NOMO-1 treated with dmso at 0.1 percent for 144 hours (cell line): ENCODE data around the gene MRI1.
"Not testable (repeated sequence)": the region's sequence is repeated elsewhere in the genome, so short reads cannot be mapped to it uniquely, and the experiment has no call there.

ENCODE experiments used
- DNase-seq: peaks from one replicate; lab custom pipeline; 2025; ENCODE audit not compliant: unreplicated experiment; lab: John Stamatoyannopoulos, UW

MRI1 gene

DNA sequence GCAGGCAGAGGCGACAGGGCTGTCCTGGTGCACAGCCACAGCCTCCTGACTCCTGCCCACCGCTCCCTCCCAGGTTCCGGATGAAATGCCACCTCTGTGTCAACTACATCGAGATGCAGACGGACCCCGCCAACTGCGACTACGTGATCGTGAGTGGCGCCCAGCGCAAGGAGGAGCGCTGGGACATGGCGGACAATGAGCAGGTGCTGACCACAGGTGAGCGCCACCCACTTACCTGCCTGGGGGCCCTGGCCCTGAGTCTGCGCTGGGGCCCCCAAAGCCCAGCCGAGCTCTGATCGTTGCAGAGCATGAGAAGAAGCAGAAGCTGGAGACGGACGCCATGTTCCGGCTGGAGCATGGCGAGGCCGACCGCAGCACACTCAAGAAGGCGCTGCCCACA is 5.5 kb upstream of the MRI1 start:
- DNase-seq = no peak

DNA sequence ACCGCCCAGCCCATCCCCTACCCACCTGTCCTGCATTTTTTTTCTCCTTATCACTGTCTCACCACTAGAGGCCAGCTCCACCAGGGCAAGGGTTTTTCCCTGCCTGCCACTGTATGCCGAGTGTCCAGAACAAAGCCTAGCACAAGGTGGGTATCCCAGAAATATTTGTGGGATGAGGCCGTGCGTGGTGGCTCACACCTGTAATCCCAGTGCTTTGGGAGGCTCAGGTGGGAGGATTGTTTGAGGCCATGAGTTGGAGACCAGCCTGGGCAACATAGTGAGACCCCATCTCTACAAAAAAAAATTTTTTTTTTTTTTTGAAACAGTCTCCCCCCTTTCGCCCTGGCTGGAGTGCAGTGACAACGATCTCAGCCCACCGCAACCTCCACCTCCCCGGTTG is 2.9 kb upstream of the MRI1 start:
- no peak for DNase-seq

DNA sequence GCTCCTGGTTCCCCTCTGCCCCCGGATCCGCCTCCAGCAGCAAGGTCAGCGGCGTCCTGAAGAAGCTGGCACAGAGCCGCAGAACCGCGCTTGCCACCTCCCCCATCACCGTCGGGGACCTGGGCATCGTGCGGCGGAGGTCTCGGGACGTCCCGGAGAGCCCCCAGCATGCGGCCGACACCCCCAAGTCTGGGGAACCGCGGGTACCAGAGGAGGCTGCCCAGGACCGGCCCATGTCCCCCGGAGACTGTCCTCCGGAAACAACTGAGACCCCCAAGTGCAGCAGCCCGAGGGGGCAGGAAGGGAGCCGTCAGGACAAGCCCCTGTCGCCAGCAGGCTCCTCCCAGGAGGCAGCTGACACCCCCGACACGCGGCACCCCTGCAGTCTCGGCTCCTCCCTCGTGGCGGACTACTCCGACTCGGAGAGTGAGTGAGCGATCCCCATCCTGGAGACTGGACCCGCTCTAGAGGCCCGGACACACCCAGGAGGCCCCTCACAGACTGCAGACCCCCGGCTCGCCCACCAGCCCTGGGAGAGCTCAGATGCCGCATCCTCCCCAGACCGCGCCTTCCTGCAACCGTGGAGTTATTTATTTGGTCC is 1.6 kb upstream of the MRI1 start:
- no peak for DNase-seq

DNA sequence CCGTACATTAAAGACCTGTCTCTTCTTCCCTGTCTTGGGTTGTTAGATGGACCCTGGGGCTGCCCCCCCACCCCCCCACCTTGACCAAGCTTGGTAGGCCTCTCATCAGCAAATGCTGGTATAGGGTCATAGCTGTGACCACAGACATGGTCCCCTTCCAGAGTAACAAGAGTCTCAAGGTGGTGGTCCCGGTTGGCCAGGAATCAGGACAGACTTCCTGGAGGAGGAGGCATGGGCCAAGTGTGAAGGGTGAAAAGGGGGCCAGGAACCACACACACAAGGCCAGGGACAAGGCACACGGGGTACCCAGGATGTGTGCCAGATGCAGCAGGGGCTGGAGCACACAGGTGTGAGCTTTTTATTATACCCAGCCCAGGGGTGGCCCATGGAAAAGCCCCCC is 1.1 kb upstream of the MRI1 start:
- no peak for DNase-seq

DNA sequence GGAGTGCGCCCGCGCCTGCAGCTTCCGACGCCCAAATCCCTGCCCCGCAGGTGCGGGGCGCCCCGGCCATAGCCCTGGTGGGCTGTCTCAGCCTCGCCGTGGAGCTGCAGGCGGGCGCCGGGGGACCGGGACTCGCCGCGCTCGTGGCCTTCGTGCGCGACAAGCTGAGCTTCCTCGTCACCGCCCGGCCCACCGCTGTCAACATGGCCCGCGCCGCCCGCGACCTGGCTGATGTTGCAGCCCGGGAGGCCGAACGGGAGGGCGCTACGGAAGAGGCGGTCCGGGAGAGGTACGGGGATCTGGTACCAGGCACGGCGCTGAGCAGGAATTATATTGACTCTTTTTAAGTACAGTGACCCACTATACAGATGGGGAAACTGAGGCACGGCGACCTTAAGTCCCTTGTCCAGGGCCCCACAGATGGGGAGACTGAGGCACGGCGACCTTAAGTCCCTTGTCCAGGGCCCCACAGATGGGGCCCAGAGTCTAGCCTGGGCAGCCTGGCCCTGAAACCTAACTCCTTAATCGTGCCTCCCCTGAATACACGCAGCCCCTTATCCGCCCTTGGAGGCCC is 586 bp downstream of the MRI1 start:
- no peak for DNase-seq

DNA sequence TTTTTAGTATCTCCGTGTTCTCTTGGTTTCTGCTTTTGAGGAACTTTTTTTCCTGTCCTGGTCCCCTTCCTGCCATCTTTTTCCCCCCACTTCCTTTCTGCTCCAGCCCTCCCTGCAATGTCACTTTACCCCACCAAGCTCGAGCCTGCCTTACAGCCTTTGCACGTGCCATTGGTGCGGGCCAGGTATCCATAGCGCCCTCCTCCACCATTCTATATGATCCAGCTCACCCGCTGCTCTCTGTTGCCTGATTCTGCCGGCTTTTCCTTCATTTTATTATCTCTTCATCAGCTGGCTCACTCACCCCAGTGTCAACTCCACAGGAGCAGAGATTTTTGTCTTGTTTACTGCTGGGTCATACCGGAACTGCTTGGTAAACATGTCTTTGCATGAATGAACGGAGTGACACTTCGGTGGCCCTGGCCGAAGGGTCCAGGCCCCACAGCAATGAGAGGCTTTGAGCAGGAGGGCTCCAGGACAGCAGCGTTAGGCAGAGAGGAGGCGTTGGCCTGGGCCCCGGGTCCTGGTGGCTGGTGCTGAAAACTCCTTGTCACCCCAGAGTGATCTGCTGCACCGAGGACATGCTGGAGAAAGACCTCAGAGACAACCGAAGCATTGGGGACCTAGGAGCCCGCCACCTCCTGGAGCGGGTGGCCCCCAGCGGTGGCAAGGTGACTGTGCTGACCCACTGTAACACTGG is 1.2 kb downstream of the MRI1 start:
- DNase-seq = no peak

DNA sequence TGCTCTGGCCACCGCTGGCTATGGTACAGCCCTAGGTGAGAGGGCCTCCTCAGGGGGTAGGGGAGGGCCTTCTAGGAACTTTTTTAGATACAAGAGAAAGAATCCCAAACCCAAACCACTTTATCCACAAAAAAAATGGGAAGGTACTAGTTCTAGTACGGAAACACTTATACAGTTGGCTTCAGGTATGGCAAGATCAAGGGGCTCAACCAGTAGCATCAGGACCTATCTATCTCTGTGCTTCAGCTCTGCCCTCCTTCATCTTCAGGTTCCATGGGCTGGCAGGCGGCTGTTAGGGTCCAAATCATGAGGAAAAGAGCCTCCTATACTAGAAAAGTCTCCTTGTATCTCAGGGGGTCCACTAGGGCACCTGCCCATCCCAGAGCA is 1.8 kb downstream of the MRI1 start:
- DNase-seq = no peak

DNA sequence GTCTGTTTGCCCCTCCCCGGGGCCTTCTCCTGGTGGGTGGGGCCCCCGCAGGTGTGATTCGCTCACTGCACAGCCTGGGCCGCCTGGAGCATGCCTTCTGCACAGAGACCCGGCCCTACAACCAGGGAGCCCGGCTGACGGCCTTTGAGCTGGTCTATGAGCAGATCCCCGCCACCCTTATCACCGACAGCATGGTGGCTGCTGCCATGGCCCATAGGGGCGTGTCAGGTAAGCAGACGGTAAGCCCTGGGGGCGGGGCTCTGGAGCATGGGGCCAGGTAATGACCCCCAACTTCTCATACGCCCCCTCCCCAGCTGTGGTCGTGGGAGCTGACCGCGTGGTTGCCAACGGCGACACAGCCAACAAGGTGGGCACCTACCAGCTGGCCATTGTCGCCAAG is 4.2 kb downstream of the MRI1 start:
- DNase-seq = no peak

DNA sequence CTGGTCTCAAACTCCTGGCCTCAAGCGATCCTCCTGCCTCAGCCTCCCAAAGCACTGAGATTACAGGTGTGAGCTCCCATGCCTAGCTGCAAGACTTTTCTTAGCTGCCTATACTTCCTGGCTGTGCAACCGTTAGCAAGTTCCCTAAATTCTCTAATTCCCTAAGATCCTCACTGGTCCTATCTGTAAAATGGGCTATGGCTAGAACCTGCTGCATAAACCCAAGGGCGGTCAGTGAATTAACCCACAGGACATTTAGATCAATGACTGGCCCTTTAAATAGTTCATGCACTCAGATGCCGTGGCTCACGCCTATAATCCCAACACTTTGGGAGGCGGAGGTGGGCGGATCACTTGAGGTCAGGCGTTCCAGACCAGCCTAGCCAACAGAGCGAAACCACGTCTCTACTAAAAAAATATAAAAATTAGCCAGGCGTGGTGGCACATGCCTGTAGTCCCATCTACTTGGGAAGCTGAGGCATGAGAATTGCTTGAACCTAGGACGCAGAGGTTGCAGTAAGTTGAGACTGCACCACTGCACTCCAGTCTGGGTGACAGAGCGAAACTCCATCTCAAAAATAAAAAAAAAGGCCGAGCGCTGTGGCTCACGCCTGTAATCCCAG is 5.8 kb downstream of the MRI1 start:
- no peak for DNase-seq

DNA sequence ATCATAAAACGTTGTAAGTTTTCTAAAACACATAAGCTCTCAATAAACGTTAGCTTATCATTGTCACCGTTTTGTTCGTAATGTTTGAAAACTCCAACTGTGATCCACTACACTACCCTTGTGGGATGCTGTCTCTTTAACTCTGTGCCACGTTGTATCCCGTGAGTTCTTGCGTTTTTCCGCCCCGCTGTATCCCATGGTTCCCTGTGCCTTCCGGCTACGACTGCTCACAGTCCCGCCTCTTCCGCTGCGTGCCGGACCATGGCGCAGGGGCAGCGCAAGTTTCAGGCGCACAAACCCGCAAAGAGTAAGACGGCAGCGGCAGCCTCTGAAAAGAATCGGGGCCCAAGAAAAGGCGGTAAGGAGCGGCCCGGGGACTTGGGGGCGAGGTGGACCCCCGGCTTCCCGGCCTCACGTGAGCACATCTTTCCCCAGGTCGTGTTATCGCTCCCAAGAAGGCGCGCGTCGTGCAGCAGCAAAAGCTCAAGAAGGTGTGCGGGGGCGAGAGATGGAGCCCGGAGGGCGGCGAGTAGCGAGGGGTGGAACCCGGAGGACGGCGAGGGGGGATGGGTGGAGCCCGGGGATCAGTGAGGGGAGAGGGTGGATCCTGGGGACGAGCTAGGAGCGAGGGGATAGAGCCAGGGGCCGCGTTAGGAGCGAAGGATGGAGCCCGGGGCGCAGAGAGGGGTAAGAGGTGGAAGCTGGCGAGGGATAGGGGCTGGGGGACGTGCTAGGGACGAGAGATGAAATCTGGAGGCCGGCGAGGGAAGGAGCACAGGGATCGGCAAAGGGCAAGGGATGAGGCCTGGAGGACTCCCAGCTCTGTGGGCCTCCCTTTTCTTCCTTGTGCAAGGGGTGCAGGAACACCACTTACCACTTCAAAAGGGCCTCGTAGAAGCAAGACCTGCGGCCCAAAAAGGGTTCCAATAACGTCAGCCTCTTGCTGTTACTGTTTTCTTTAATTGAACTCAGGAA is 10.2 kb downstream of the MRI1 start, which contains the start of gene C19orf53:
Gene C19orf53 (plus strand): TSS at position 240 of the 975 bp plus-strand sequence. CDS start 22 bp downstream, at position 262.
- DNase-seq = peak; percentile 92

DNA sequence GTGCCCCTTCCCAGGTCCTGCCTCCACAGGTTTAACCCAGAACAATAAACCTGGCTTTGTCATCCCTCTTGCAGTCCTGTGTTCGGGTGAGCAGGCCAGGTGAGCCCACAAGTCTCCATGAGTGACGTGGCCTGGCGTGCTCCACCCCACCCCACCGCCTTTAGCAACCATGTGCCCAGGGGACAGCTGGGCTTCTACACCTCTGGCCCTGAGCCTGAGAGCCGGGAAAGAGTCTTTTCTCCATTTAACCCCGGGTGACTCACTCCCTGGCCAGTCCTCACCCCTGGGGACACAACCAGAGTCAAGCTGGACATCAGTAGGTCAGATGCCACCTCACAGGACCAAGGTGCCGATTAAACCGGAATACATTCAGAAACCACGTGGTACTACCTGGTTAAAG is 14.1 kb downstream of the MRI1 start:
- DNase-seq = no peak

DNA sequence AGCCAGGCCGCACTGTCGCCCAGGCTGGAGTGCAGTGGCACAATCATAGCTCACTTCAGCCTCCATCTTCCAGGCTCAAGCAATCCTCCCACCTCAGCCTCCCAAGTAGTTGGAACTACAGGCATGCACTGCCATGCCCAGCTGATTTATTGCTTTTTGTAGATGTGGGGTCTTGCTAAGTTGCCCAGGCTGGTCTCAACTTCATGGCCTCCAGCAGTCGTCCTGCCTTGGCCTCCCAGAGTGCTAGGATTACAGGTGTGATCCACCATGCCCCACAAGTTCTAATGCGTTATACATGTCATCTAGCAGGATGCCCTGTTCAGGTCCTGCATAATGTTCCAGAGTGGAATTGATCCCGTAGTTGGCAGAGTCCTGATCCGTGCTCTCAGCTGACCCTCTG is 14.5 kb downstream of the MRI1 start:
- no peak for DNase-seq

DNA sequence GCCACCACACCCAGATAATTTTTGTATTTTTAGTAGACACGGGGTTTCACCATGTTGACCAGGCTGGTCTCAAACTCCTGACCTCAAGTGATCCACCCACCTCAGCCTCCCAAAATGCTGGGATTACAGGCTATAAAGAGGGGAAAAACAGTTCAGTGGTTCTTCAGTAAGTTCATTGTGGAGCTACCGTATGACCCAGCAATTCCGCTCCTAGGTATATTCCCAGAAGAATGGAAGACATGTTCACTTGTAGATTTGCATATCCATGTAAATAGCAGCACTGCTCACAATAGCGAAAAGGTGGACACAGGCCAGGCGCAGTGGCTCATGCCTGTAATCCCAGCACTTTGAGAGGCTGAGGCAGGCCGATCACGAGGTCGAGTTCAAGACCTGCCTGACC is 15.5 kb downstream of the MRI1 start:
- not testable (repeated sequence) for DNase-seq

DNA sequence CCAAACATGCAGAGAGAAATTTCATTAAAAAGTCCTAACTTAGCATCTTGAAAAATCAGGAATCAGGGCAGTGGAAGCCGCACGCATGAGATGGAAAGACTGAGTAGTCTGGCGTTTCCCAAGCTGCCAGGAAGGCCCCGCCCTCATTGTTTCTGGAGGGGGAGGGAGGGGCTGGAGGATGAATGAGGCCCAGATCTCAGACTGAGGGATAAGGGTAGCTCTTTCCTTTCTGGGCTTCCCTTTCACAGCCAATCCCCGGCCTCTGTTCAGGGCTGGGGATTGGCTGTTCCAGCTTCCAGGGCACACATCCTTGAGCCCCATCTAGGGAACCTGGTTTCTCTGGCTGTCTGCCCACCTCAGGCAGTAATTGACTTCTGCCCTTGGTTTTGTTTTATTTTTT is 17.2 kb downstream of the MRI1 start:
- DNase-seq = no peak

DNA sequence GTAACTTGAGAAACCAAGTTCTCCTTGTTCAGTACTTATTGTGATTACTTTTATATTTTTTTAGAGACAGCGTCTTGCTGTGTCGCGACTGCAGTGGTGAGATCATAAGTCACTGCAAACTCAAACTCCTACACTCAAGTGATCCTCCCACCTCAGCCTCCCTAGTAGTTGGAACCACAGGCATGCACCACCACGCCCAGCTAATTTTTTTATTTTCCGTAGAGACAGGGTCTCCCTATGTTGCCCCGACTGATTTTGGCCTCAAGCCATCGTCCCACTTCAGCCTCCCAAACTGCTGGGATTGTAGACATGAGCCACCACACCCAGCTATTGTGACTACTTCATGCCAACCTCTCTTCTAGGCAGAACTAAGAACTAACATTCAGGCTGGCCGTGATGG is 18.2 kb downstream of the MRI1 start:
- no peak for DNase-seq

DNA sequence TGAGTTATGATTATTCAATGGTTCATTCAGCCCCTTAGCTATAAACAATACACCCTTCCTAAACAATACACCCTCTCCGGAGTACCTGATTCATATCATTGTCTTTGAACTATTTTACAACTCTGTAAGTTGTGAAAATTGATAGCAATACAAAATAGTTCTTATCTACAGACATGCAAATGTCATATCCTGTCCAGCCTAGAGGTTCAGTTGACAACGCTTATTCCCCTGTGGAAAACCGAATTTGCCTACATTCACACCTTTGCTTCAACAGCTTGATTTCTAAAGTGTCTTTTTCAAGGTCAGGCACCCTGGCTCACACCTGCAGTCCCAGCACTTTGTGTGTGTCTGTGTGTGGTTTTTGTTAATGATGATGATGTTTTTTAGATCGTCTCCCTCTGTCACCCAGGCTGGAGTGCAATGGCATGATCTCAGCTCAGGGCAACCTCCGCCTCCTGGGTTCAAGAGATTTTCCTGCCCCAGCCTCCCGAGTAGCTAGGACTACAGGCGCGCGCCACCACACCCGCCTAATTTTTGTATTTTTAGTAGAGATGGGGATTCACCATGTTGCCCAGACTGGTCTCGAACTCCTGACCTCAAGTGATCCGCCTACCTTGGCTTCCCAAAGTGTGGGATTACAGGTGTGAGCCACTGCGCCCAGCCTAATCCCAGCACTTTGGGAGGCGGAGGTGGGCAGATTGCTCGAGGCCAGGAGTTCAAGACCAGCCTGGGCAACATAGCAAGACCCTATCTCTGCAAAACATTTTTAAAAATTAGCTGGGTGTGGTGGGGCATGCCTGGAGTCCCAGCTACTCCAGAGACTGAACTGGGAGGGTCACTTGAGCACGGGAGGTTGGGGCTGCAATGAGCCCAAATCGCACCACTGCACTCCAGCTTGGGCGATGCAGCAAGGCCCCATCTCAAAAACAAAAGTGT is 19.5 kb downstream of the MRI1 start:
- no peak for DNase-seq

DNA sequence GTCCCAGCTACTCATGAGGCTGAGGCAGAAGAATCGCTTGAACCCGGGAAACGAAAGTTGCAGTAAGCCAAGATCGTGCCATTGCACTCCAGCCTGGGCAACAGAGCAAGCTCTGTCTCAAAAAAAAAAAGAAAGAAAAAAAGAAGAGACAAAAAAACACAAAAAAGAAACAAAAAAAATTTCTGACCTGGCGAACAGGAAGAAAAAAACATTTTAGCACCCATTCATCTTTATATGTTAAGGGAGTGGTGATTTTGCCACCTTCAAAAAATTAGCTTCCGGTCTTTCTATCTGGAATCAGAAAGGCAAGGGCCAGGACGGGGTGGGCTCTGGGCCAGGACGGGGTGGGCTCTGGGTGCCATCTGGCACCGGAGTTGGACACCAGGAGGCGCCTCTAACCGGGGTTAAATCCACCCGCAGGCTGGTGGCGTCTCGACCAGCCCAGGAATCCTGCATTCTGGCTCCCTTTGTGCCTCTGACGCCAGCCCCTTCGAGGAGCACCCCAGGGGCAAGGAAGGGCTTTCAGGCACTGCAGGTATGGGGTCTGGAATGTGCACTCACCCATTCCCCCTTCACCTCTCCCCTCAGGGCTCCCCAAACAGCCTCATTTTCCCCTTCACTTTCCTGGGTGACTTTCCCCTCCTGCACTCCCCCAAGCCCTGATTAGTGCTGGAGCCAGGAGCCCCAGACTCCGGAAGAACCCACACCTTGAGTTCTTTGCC is 20.6 kb downstream of the MRI1 start:
- peak; percentile 16 for DNase-seq

DNA sequence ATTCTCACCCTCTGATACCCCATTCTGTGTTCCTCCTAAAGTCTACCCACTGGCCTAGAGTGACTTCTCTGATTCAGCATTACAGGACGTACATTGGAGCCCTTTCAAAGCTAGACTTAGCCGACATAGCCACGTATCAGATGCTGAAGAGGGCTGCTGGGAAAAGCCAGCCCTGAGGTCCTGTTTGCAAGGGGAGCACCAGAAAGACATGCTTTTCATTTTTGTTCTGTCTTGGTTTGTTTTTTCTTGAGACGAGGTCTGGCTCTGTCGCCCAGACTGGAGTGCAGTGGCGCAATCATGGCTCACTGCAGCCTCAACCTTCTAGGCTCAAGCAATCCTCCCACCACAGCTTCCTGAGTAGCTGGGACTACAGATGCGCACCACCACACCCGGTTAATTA is 24.7 kb downstream of the MRI1 start:
- peak; percentile 30 for DNase-seq

DNA sequence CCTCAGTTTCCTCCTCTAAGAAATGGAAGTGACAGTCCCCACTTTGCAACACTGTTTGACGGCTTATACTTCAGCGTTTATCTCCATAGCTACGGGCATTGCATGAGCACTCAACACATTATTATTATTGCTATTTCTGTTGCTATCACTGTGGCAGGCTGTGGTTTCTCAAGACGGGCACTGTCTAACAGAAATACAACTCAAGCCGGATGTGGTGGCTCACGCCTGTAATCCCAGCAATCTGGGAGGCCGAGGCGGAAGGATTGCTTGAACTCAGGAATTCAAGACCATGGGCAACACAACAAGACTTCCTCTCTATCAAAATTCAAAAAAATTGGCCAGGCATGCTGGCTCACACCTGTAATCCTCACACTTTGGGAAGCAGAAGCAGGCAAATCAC is 26.0 kb downstream of the MRI1 start:
- peak; percentile 76 for DNase-seq
